Progenitor cell of endocrine pancreas (in vitro differentiated cells): ENCODE data around the gene KLHL28. TPM values are rescaled to one million over a fixed set of nuclear protein-coding genes. Genes with fewer than 3 reads are reported as not detected.

Experiments
- DNase-seq: peaks from one replicate; pipeline ENCODE4 v3.0.0; 2021; ENCODE audit warnings: low spot score; ENCODE audit not compliant: unreplicated experiment
- H3K27ac Mint-ChIP-seq: 2 replicates; pipeline ENCODE4 v1.8.0; 2021; ENCODE audit warnings: mild to moderate bottlenecking, moderate library complexity, mixed read lengths
- H3K27me3 Mint-ChIP-seq: 2 replicates; pipeline ENCODE4 v1.8.0; 2021; ENCODE audit warnings: mixed read lengths
- H3K36me3 Mint-ChIP-seq: 2 replicates; pipeline ENCODE4 v1.8.0; 2022; ENCODE audit warnings: mixed read lengths; ENCODE audit not compliant: insufficient read depth
- H3K4me1 Mint-ChIP-seq: 2 replicates; pipeline ENCODE4 v1.8.0; 2021; ENCODE audit warnings: low read depth, mixed read lengths
- H3K4me3 Mint-ChIP-seq: 2 replicates; pipeline ENCODE4 v1.8.0; 2021; ENCODE audit warnings: low read depth, mild to moderate bottlenecking, moderate library complexity, mixed read lengths
- H3K9me3 Mint-ChIP-seq: 2 replicates; pipeline ENCODE4 v1.8.0; 2021; ENCODE audit warnings: low read depth, mixed read lengths
- total RNA-seq: library from RNA; stranded (reverse); gene quantifications from 2 replicates; pipeline ENCODE4 v1.2.1, GENCODE V29; 2021
- TF ChIP-seq, protein P1 (sequence below): fragments of 200-600 bp; sonication (generic); IDR thresholded peaks from one replicate; pipeline ENCODE4 v1.5.0; 2021; ENCODE audit warnings: antibody characterized with exemption, mild to moderate bottlenecking; ENCODE audit not compliant: unreplicated experiment

The KLHL28 gene
- total RNA-seq, 1 donor from 2014 or later: 17.9 TPM

DNA sequence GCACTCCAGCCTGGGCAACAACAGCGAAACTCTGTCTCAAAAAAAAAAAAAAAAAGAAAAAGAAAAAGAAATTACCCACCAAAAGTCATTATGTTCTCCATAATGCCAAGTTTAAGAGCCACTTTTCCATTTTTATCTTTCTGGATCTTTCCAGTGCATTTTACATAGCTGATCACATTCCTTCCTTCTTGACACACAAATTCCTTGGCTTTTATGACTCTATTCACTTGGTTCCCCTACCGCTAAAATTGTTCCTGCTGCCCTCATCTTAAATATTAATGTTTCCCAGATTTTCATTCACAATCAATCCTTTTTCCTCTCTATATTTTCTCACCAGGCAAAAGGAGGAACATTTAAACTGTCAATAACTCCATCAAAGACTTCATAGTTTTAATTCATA, 20.2 kb downstream of the KLHL28 start:
- Mint-ChIP-seq H3K27ac (no peak overlapping the region), H3K9me3 (peaks cover 12% of the 10 kb centered on the region), H3K27me3 (no peaks in the 10 kb centered on the region), H3K4me1 (no peaks in the 10 kb centered on the region), H3K4me3 (no peak overlapping the region), H3K36me3 (peaks cover 49% of the 10 kb centered on the region)
- DNase-seq: no peak
- TF ChIP-seq, protein P1, sequence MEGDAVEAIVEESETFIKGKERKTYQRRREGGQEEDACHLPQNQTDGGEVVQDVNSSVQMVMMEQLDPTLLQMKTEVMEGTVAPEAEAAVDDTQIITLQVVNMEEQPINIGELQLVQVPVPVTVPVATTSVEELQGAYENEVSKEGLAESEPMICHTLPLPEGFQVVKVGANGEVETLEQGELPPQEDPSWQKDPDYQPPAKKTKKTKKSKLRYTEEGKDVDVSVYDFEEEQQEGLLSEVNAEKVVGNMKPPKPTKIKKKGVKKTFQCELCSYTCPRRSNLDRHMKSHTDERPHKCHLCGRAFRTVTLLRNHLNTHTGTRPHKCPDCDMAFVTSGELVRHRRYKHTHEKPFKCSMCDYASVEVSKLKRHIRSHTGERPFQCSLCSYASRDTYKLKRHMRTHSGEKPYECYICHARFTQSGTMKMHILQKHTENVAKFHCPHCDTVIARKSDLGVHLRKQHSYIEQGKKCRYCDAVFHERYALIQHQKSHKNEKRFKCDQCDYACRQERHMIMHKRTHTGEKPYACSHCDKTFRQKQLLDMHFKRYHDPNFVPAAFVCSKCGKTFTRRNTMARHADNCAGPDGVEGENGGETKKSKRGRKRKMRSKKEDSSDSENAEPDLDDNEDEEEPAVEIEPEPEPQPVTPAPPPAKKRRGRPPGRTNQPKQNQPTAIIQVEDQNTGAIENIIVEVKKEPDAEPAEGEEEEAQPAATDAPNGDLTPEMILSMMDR: no peak

DNA sequence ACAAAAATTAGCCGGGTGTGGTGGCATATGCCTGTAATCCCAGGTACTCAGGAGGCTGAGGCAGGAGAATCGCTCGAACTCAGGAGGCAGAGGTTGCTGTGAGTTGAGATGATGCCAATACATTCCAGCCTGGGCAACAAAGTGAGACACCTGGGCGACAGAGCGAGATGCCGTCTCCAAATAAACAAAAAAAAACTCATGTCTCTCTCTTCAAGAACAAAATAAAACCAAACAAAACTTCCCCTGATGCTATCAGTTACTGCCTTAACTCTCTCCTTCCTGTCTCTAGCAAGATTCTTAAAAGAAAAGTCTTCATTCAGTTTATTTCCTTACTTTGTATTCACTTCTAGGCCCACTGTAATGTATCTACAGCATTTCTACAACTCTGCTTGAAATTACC, 20.8 kb downstream of the KLHL28 start:
- Mint-ChIP-seq H3K27ac (no peak overlapping the region), H3K9me3 (peaks cover 12% of the 10 kb centered on the region), H3K27me3 (no peaks in the 10 kb centered on the region), H3K4me1 (no peaks in the 10 kb centered on the region), H3K4me3 (no peak overlapping the region), H3K36me3 (peaks cover 51% of the 10 kb centered on the region)
- TF ChIP-seq, protein P1: no peak
- no peak for DNase-seq

DNA sequence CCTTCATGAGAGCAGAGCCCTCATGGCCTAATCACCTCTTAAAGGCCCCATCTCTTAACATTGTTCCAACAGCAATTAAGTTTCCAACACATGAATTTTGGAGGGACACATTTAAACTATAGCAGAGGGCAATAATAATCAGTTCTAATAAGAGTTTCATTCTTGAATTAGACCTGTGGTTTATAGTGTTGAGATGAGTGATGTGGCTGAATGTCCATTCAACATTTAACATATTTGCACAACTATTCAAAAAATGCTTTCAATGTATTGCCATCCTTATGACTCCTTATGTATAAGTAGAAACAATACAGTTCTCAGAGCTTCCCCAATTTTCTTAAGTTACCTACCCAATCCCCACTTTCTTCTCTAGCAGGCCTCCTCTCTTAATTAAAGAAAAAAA, 21.5 kb downstream of the KLHL28 start:
- Mint-ChIP-seq H3K27me3 (no peaks in the 10 kb centered on the region), H3K9me3 (peaks cover 12% of the 10 kb centered on the region), H3K4me3 (no peak overlapping the region), H3K36me3 (peaks cover 48% of the 10 kb centered on the region), H3K4me1 (no peaks in the 10 kb centered on the region), H3K27ac (no peak overlapping the region)
- DNase-seq: no peak
- TF ChIP-seq, protein P1: no peak

DNA sequence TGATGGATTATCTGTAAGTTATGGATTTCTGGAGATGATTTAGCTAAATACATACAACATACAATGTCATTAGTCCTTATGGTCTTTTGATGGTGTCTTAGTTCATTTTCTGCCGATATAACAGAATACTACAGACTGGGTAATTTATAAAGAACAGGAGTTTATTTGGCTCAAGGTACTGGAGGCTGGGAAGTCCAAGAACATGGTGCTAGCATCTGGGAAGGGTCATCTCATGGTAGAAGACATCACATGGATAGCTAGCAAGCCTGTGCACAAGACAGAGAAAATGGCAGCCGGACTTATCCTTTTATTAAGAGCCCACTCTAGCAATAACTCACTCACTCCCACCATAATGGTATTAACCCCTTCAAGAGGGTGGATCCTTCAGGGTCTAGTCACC, 24.2 kb downstream of the KLHL28 start:
- DNase-seq: no peak
- peaks cover 48% of the 10 kb centered on the region for H3K36me3 Mint-ChIP-seq
- TF ChIP-seq, protein P1: no peak

DNA sequence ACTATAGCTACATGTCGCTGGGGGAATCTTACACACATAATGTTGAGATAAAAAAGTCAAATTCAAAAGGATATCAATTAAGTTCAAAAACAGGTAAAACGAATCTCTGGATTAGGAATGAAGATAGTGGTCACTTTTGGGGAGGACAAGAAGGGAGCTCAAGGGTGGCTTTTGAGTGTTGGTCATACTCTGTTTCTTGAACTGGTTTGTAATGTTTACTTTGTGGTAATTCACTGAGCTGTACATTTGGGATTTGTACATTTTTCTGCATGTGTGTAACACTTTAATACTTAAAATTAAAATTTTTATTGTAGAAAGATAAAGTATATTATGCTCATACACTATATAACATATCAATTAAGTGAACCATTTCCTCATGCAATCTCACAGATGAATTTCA, 26.6 kb downstream of the KLHL28 start:
- Mint-ChIP-seq H3K27ac (no peak overlapping the region), H3K36me3 (peaks cover 32% of the 10 kb centered on the region)

More for the DNA sequence above, 24.2 kb downstream of the KLHL28 start:
- Mint-ChIP-seq H3K27me3 (no peaks in the 10 kb centered on the region), H3K9me3 (peaks cover 12% of the 10 kb centered on the region), H3K4me3 (no peak overlapping the region), H3K4me1 (no peaks in the 10 kb centered on the region), H3K27ac (no peak overlapping the region)

More for the DNA sequence above, 26.6 kb downstream of the KLHL28 start:
- no peak for DNase-seq
- Mint-ChIP-seq H3K4me3 (no peak overlapping the region), H3K9me3 (peaks cover 4% of the 10 kb centered on the region), H3K4me1 (no peaks in the 10 kb centered on the region), H3K27me3 (no peaks in the 10 kb centered on the region)
- TF ChIP-seq, protein P1: no peak
